Choroid plexus epithelial cell (primary cell): Measurements from ENCODE around the gene ACTC1.

Experiments
- DNase-seq: peaks from one replicate; pipeline ENCODE4 v3.0.0-alpha.2; 2010; ENCODE audit warnings: low read depth
- H3K4me3 ChIP-seq: 2 replicates; pipeline ENCODE4 v1.5.1; 2011; ENCODE audit warnings: low read depth, mild to moderate bottlenecking, control low read depth, low read length, moderate library complexity
- CTCF ChIP-seq: conservative IDR thresholded peaks from 2 replicates; pipeline ENCODE4 v1.5.1; 2011; ENCODE audit warnings: low read depth, mild to moderate bottlenecking, control low read depth, inconsistent platforms, low read length, moderate library complexity

Gene ACTC1

GRCh38 chr15:34799149-34800101 is 4.1 kb upstream of the ACTC1 start:
- no peak overlapping the region for H3K4me3 ChIP-seq
- TF ChIP-seq CTCF, result no peak
- DNase-seq, result no peak

DNA sequence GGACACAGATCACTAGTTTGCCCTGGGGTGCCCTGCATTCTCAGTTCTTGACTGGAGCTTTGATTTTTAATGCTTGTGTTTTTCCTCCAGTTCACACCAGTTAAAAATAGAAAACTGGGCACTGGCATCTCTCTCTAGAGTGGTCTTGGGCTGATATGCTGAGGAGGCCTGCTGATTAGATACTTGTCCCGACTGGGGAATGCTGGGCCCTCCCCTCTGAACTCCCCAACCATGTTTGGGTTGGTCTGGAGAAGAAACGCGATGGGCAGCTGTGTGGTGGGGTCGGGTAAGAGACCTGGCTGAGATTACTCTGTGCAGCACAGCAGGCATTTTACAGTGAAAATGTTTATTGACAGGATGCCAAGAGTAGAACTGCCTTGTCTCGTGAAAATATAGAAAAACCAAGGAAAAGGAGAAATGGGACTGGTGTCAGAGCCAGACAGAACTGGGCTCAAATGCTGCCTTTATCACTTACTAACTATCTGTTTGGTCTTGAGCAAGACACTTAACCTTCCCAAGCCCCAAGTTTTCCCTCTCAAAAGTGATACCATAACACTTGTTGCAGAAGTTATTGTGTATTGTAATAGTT is 1.6 kb upstream of the ACTC1 start:
- H3K4me3 ChIP-seq, result no peak overlapping the region
- TF ChIP-seq CTCF, result no peak
- DNase-seq, result peak; percentile 14

DNA sequence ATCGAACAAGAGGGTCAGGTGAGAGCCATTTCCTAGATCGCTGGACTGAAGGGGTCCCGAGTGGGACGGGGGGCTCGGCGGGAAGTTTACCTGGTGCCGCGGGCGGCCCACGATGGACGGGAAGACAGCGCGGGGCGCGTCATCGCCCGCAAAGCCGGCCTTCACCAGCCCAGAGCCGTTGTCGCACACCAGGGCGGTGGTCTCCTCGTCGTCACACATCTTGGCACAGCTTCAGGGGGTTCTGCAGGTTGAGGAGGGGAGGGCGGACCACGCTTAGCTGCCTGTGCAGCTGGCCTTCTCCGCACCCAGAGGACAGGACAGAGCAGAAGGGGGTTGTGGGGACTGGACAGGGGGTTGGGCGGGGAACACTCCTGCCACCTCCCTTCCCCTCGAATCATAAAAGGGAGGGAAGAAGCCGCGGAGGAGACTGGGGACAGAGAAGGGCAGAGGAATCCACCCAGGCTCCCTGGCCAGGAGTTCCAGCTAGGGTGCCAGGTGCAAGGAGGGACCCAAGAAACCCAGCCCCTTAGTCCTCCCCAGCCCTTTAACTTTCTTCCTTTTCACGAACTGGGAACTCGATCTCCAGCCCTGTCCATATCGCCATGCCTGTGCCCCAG is 651 bp downstream of the ACTC1 start:
- DNase-seq, result no peak
- no peak for TF ChIP-seq CTCF
- no peak overlapping the region for H3K4me3 ChIP-seq

- H3K4me3 ChIP-seq, result no peak overlapping the region
- TF ChIP-seq CTCF, result no peak
- no peak for DNase-seq
Measured at GRCh38 chr15:34793901-34794300, 1.4 kb downstream of the ACTC1 start.

DNA sequence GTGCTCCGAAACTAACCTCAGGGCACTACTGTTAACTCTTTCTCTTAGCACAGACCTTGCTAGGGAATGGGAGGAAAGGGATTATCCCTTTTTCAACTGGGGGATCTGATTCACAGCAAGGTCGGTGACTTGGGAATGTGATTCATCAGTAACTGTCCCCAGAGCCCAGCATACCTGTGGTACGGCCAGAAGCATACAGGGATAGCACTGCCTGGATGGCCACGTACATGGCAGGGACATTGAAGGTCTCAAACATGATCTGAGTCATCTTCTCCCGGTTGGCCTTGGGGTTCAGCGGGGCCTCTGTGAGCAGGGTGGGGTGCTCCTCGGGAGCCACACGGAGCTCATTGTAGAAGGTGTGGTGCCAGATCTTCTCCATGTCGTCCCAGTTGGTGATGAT is 2.3 kb downstream of the ACTC1 start:
- no peak for DNase-seq
- TF ChIP-seq CTCF, result no peak
- H3K4me3 ChIP-seq, result no peak overlapping the region

DNA sequence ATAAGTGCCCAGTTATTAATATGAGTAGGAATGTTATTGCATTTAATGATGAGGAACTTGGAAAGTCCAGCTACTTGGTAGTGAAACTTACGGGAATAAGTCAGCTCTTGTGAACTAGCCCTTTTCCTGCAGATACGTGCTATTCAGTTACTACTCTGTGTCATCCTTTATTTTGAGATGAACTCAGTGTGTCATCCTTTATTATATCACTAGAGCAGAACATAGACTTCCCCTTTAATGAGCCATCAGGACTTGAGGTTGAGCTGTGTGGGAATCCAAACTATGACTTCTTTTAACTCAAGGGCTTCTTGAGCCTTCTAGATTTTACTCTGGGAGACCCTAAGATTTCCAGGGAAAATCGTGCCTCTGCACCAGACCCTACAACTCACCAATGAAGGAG is 3.6 kb downstream of the ACTC1 start:
- no peak overlapping the region for H3K4me3 ChIP-seq
- no peak for DNase-seq

More for the DNA sequence above, 3.6 kb downstream of the ACTC1 start:
- TF ChIP-seq CTCF, result no peak
